Neural cell (in vitro differentiated cells): Measurements from ENCODE around the gene PIM3. TPM values are rescaled to one million over a fixed set of nuclear protein-coding genes. Genes with fewer than 3 reads are reported as not detected.

ENCODE experiments used
- H2AFZ ChIP-seq: fragments of 200-600, 300-800 bp; sonication (generic), shearing (Covaris generic); 2 replicates; pipeline ENCODE4 v1.6.0; 2014; ENCODE audit warnings: low read depth, mild to moderate bottlenecking, antibody characterized with exemption, low read length, moderate library complexity
- H3F3A ChIP-seq: fragments of 200-600 bp; shearing (Covaris generic); 2 replicates; pipeline ENCODE4 v1.6.1; 2016; ENCODE audit warnings: mild to moderate bottlenecking, moderate library complexity, mixed read lengths, antibody characterized with exemption, low read length; ENCODE audit not compliant: insufficient read depth, poor library complexity, severe bottlenecking
- H3K27ac ChIP-seq: fragments of 200-600, 300-800 bp; sonication (generic), shearing (Covaris generic); 2 replicates; pipeline ENCODE4 v1.5.1; 2014; ENCODE audit warnings: mild to moderate bottlenecking, low read length, moderate library complexity
- H3K27me3 ChIP-seq: fragments of 300-800, 200-600 bp; sonication (generic), shearing (Covaris generic); 2 replicates; pipeline ENCODE4 v1.6.0; 2014; ENCODE audit warnings: mild to moderate bottlenecking, low read depth, low read length, moderate library complexity; ENCODE audit not compliant: insufficient read depth
- H3K36me3 ChIP-seq: fragments of 300-800, 200-600 bp; sonication (generic), shearing (Covaris generic); 2 replicates; pipeline ENCODE4 v1.5.1; 2014; ENCODE audit warnings: mild to moderate bottlenecking, antibody characterized with exemption, low read length, moderate library complexity; ENCODE audit not compliant: insufficient read depth
- H3K4me2 ChIP-seq: fragments of 300-800, 200-600 bp; sonication (generic), shearing (Covaris generic); 2 replicates; pipeline ENCODE4 v1.6.0; 2014; ENCODE audit warnings: mild to moderate bottlenecking, low read length
- H3K4me3 ChIP-seq: fragments of 300-800, 200-600 bp; sonication (generic), shearing (Covaris generic); 2 replicates; pipeline ENCODE4 v1.5.1; 2014; ENCODE audit warnings: mild to moderate bottlenecking, low read length, moderate library complexity
- H3K79me2 ChIP-seq: fragments of 200-600 bp; shearing (Covaris generic); replicated peaks from 2 replicates; pipeline ENCODE4 v1.6.0; 2014; ENCODE audit warnings: mild to moderate bottlenecking, low read length, moderate library complexity; ENCODE audit not compliant: insufficient read depth
- H3K9ac ChIP-seq: fragments of 300-800, 200-600 bp; sonication (generic), shearing (Covaris generic); 2 replicates; pipeline ENCODE4 v1.6.1; 2016; ENCODE audit warnings: mild to moderate bottlenecking, low read length, mixed read lengths
- H3K9me2 ChIP-seq: fragments of 200-600 bp; shearing (Covaris generic); 2 replicates; pipeline ENCODE4 v1.6.1; 2016; ENCODE audit warnings: mild to moderate bottlenecking, low read length, mixed read lengths; ENCODE audit not compliant: insufficient read depth
- H3K9me3 ChIP-seq: fragments of 200-600, 300-800 bp; sonication (generic), shearing (Covaris generic); 2 replicates; pipeline ENCODE4 v1.6.1; 2016; ENCODE audit warnings: mild to moderate bottlenecking, mixed run types, low read length, moderate library complexity, mixed read lengths
- H4K20me1 ChIP-seq: fragments of 200-600 bp; shearing (Covaris generic); 2 replicates; pipeline ENCODE4 v1.6.1; 2016; ENCODE audit warnings: mild to moderate bottlenecking, mixed run types; ENCODE audit not compliant: insufficient read depth
- CTCF ChIP-seq: fragments of 450-650 bp; IDR thresholded peaks from 2 replicates; pipeline ENCODE4 v1.5.1; 2014; ENCODE audit warnings: antibody characterized with exemption, mild to moderate bottlenecking, moderate library complexity; ENCODE audit not compliant: poor library complexity, severe bottlenecking
- EP300 ChIP-seq: fragments of 450-650 bp; conservative IDR thresholded peaks from 2 replicates; pipeline ENCODE4 v1.6.1; 2014; ENCODE audit warnings: antibody characterized with exemption, mild to moderate bottlenecking, moderate library complexity; ENCODE audit not compliant: poor library complexity, severe bottlenecking
- EZH2 ChIP-seq: fragments of 200-600, 300-800 bp; shearing (Covaris generic), sonication (generic); IDR thresholded peaks from 2 replicates; pipeline ENCODE4 v1.6.1; 2014; ENCODE audit warnings: antibody characterized with exemption, low read length, borderline replicate concordance, mild to moderate bottlenecking; ENCODE audit not compliant: insufficient read depth, poor library complexity, severe bottlenecking
- MXI1 ChIP-seq: fragments of 450-650 bp; conservative IDR thresholded peaks from 2 replicates; pipeline ENCODE4 v1.6.1; 2014; ENCODE audit warnings: antibody characterized with exemption, mild to moderate bottlenecking; ENCODE audit not compliant: poor library complexity, severe bottlenecking
- POLR2AphosphoS5 ChIP-seq: IDR thresholded peaks from 2 replicates; pipeline ENCODE4 v1.6.1; 2012
- RAD21 ChIP-seq: fragments of 450-650 bp; conservative IDR thresholded peaks from 2 replicates; pipeline ENCODE4 v1.6.1; 2014; ENCODE audit warnings: antibody characterized with exemption, mild to moderate bottlenecking, moderate library complexity
- REST ChIP-seq: IDR thresholded peaks from 2 replicates; pipeline ENCODE4 v1.6.1; 2012; ENCODE audit warnings: borderline replicate concordance
- SMC3 ChIP-seq: fragments of 450-650 bp; conservative IDR thresholded peaks from 2 replicates; pipeline ENCODE4 v1.6.1; 2014; ENCODE audit warnings: antibody characterized with exemption, mild to moderate bottlenecking, moderate library complexity; ENCODE audit not compliant: poor library complexity
- TAF1 ChIP-seq: IDR thresholded peaks from 2 replicates; pipeline ENCODE4 v1.6.1; 2012; ENCODE audit warnings: low read depth
- polyA plus RNA-seq: library from polyadenylated mRNA; depleted of rRNA; stranded (reverse); fragments of >200 nt; gene quantifications from 2 replicates; pipeline ENCODE4 v1.2.3, GENCODE V29; 2014

PIM3 gene
- polyA plus RNA-seq, 1 donor from 2014 or later = 28.7 TPM

DNA sequence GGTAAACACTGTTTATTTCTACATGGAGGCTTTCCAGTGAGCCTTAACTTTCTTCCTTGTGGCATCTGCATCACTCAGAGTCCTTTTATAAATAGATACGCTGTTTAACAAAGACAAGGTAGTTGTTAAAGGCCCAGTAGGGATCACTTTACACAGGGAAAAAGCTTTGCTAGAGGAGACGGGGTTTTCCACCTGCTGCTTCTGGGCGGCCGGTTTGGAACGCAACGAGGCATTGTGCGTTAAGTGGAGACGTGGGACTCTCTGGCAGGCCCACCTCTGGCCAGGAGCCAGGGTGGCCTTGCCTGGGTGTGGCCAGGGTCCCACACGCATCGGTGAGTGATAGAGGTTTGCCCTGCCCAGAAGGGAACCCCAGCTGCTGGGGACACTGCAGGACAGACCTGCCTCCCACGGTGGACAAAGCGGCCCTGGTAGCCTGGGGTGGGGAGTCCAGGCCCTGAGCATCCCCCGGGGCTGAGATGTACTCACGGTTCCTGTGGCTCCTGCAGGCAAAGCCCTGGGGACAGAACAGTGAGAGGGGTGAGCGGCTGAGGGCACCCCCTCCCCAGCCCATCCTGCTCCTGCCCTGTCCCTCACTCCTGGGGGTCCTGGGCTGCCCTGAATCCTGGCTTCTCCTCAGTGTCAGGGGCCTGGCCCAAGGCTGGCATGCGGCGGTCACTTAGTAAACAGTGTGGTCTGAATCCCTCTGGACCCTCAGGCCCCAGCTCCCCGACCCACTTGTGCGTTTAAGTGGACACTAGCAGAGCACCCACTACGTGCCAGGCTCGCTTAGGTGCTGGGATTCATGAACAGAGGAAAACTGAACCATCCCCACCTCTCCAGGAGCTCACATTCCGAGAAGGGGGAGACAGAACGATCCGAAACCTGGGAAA lies 47.8 kb downstream of the PIM3 start:
- Histone ChIP-seq H3K4me2 (no peak overlapping the region), H3K79me2 (no peaks in the 10 kb centered on the region), H3K36me3 (no peaks in the 10 kb centered on the region), H3K27ac (no peak overlapping the region), H3K4me3 (no peak overlapping the region), H2AFZ (no peak overlapping the region), H3K9ac (no peak overlapping the region), H3K9me2 (no peaks in the 10 kb centered on the region), H3K9me3 (no peaks in the 10 kb centered on the region), H3F3A (no peaks in the 10 kb centered on the region), H3K27me3 (peaks cover 23% of the 10 kb centered on the region), H4K20me1 (no peaks in the 10 kb centered on the region)
- no peak for TF ChIP-seq RAD21
- no peak for TF ChIP-seq POLR2AphosphoS5
- TF ChIP-seq EP300 = no peak
- no peak for TF ChIP-seq CTCF
- no peak for TF ChIP-seq MXI1
- TF ChIP-seq EZH2 = no peak
- no peak for TF ChIP-seq SMC3
- TF ChIP-seq TAF1 = no peak
- no peak for TF ChIP-seq REST

DNA sequence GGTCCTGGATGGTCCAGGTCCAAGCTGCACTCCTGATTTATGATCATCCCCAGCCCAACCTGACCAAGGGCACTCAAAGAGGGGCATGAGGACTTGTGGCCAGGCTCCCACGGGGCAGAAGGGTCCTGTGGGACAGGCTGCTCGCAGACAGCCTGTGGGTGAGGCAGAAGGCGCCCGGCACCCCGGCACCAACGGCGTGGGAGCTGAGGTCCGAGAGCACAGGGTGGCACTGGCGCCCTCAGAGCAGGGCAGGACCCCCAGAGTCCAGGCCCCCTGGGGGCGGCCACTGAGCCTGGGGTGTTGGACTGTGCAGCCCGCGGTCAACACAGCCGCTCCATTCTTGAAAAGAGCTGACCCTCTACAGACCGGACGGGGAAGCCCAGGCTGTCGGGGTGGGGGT lies 48.7 kb downstream of the PIM3 start:
- H3K4me3 ChIP-seq = no peak overlapping the region
- no peak overlapping the region for H2AFZ ChIP-seq
- no peak overlapping the region for H3K9ac ChIP-seq
- no peaks in the 10 kb centered on the region for H4K20me1 ChIP-seq
- TF ChIP-seq TAF1 = no peak
- H3F3A ChIP-seq = no peaks in the 10 kb centered on the region
- H3K79me2 ChIP-seq = no peaks in the 10 kb centered on the region
- H3K9me2 ChIP-seq = no peaks in the 10 kb centered on the region
- no peaks in the 10 kb centered on the region for H3K9me3 ChIP-seq
- no peak overlapping the region for H3K27ac ChIP-seq
- H3K36me3 ChIP-seq = no peaks in the 10 kb centered on the region
- no peak overlapping the region for H3K4me2 ChIP-seq
- peaks cover 32% of the 10 kb centered on the region for H3K27me3 ChIP-seq
